NCI-H1105 treated with DMSO at 0.1 percent for 48 hours (cell line): Measurements from ENCODE around the gene EPB41L1.

Experiments used
- DNase-seq: peaks from one replicate; lab custom pipeline; 2025; lab: John Stamatoyannopoulos, UW

EPB41L1 gene

DNA sequence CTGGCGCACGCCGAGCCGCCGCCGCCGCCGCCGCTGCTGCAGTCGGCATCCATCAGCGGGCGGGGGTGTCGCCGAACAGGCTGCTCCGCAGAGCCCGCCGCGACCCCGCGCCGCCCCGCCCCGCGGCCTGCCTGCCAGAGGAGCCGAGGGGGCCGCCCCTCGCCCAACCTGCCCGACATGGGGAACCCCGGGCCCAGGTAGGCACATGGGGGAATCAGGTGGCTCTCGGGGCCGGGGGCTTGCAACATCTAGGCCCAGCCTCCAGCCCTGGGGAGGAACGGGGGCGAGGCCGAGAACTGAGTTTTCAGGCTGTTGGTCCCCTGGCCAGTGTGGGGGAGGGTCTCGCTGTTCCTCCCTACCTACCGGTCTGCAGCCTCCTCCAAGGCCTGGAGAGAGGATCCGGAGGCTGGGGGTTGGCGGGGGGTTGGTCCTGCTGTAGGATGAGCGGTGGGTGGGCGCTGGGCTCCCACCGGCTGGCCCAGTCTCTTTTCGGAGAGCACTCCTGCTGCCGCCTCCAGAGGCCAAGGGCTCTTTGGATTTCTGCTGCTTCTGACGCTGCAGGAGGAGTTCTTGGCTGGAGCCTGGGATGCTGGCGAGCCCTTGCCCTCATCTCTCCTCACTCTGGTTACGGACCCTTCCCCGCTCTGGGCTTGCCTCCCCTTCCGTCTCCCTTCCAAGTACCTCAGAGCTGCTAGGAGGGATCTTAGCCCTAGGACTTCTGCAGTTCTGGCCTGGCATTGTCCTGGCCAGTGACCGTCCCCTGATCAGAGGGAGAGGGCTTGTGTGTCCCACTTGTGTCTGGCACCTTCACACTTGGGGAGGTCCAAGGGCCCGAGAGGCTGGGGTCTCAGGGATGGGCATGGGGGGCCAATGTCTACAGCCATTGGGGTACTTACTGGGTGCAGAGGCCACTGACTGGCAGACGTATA is at the start of gene EPB41L1:
EPB41L1 (plus strand) TSS at position 41 of the 929 bp plus-strand sequence. CDS start 19,038 bp downstream, outside the sequence.
- peak; percentile 65 for DNase-seq

DNA sequence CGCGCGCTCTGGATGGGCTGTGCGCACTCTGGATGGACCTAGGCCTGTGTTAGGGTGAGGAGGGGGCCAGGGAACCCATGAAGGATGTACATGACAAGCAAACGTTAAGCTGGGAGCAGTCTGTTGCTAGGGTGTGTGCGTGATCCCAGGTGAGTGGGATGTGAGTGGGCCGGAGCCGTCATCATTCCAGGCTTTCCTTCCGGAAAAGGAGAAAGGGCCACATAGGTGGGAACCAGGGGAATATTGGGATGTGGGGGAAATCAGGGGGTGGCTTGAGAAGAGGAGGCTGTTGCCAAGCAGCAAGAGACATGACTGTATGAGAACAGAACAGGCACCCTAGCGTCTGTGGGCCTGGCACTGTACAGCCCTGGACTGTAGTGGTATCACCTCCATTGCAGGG is 49.7 kb upstream of the EPB41L1 start:
- DNase-seq = no peak

DNA sequence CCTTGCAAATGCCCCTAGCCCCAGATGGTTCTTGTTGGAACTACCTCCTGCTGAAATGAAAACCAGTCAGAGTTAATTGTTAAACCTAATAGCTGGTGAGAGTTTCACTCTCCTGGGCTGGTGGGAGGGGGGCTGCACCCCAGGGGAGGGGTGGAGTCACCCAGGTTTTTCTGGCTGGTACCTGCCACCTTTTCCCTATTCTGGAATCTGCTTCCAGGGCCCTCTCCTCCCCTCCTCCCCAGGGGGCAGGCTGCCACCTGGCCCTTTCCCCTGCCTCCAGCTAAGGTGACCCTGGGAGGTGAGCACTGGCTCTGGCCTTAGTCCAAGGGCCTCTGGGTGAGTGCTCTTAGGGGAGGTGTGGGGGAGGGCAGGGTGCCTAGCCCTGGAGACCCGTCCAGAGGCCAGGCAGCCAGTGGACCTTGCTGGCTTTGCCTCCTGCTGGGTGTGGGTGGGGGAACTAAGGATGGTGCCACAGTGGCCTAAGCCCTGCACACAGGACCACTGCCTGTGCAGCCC is 48.8 kb upstream of the EPB41L1 start:
- DNase-seq = no peak

DNA sequence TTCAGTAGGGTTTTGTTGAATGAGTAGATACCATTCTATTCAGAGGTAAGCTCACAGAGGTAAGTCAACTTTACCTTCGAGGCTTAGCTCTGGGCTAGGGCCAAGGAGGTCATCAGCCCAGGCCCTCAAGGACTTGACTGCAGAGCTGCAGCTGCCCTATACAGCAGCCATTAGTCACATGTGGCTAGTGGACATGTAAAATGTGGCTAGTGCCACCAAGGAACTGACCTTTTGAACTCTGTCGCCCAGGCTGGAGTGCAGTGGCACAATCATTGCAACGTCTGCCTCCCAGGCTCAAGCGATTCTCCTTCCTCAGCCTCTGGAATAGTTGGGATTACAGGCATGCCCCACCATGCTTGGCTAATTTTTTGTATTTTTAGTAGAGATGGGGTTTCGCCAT is 47.9 kb upstream of the EPB41L1 start:
- no peak for DNase-seq

DNA sequence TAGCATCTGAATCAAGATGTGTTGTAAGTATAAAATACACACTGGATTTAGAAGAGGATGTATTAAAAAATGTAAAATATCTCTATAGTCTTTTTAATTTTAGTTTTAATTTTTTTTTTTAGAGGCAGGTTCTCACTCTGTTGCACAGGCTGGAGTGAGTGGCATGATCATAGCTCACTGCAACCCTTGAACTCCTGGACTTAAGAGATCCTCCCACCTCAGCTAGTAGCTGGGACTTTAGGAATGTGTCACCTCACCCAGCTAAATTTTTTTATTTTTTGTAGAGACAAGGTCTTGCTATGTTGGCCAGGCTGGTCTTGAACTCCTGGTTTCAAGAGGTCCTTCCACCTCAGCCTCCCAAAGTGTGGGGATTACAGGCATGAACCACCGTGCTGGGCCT is 46.7 kb upstream of the EPB41L1 start:
- DNase-seq = no peak

DNA sequence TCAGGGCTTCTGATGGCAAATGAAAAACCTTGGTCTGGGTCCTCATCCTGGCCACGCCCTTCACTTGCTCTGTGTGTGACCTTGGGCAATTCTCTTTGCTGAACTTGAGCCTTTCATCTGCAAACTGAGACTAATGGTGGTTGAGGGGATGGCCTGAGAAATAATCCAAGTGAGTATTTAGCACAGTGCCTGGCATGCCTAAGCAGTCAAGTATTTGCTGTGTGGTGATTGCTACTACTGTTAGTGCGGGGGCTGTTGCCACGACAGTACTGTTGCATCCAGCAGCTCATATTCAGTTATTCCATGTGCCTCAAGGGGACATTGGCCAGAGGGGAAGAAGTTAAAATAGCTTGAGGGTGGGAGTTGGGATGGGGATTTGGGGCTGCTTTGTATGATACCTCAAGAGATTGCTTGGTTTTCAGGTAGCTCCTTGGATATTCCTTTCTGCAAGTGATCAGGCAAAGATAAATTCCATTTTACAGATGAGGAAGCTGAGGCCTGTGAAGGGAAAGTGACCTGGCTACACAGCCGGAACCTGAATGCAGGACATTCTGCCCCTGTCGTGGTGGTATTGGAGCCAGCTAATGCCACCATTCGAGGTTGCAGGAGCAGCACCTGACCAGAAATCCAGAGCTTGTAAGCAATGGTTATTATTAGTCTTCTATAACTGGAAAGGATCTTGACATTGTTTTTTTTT is 45.1 kb upstream of the EPB41L1 start:
- no peak for DNase-seq

DNA sequence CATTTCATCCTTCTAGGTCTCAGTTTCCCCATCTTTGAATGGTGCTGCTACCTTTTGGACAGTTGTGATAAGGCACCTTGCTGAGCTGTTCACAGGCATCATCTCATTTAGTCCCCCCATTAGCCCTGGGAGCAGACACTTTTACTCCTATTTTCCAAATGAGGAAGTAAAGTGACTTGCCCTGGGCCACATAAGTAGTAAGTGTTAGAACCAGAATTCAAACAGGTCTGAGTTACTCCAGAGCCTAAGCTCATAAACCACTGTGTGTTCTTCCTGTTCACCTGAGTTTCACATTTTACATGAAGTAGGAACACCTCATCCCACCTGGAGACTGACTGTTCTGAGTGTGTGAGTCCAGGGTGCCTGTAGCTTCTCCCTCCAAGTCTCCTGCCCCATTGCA is 43.5 kb upstream of the EPB41L1 start:
- DNase-seq = no peak

DNA sequence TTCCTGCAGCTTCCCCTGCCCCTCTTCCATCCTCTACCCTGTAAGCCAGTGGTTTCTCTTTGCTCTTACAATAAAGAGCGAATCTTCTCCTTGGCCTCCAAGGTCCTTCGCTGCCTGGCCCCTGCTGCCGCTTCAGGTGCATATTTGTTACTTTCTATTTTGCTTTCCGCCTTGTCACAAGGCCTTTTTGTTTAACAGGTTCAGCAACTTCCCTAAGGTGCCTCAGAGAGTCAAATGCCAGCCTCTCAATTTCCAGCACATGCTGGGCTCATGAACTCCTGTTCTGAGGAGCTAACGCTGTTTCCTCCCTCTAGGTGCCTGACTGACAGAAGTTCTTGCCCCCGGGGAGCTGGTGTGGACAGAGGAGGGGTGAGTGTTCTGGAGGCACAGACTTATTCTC is 42.4 kb upstream of the EPB41L1 start:
- DNase-seq = no peak

DNA sequence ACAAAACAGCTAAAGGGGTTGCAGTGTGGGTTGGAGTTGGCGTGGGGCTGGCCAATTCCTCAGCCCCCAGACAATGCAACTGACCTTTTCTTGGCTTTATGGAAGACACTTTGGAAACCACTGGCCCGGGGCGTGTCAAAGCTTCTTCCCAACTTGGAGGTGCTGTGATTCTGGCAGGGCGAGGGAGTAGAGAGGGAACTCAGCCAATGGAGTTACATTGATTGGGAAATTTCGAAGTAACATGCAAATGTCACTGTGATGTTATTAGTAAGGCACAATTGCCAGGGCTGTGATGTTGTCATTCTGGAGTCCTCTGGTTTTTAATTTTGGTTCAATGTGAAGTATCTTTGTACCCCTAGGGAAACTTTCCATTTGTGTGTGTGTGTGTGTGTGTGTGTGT is 41.5 kb upstream of the EPB41L1 start:
- DNase-seq = no peak

DNA sequence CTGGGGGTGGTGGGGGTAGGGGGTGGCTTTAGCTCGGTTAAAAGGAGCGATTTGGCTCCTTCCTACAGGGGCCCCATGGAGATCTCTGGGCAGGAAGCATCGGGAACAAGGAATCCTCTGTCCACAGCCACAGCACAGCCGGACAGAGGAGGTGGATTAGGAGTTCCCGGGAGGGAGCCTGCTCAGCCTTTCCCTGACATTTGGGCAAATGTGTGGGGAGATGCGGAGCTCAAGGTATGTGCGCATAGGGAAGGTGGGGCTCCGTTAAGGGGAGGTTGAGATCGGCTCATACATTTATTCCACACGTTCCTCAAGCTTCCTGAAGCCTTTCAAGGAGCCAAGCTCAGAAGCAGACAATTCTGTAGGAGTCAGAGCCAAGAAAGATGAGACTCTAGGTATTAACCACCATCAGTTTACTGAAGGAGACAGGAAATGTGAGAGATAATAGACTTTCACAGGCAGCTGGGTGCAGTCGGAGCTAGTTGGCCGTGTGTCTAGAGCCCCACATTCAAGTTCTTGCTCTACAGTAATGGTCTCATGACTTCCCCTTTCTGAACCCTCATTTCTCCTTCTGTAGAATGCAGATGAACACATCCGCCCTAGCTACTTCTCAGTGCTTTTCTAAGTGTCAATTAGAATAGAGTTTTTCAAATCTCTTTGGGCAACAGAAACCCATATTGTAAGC is 40.8 kb upstream of the EPB41L1 start:
- no peak for DNase-seq

DNA sequence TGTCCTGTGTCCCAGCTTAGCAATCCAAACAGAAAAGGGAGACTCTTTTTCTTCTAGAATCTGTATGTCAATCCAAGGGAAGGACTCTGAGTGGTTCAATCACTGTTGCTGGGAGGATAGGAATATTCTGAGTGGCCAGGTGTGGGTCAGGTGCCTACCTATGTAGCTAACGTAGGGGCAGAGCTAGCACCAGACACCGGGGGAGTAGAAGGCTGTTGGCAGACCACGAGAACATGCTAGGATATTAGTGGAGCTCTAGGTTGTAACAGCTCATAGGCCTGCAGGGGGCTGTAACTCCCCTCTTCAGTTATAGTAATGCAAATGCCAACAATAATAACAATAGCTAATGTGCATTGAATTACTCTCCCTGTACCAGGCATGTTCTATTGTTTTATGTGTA is 39.8 kb upstream of the EPB41L1 start:
- DNase-seq = no peak

DNA sequence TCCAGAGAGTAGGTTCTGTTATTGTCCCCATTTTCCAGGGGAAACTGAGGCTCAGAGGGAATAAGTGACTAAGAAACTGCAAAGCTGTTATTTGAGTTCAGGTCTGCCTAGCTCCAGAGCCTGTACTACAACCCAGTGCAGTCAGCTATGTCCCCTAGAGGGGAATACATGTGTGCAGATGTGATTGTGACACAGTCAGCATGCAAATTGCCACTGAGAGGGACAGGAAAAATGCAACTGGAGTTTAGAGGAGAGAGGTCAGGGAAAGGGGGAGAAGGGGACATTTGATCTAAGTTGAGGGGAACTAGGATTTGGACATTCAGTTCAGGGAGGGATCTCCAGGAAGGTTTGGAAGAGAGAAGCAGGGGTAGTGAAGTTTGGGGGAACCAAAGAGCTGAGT is 38.6 kb upstream of the EPB41L1 start:
- no peak for DNase-seq

DNA sequence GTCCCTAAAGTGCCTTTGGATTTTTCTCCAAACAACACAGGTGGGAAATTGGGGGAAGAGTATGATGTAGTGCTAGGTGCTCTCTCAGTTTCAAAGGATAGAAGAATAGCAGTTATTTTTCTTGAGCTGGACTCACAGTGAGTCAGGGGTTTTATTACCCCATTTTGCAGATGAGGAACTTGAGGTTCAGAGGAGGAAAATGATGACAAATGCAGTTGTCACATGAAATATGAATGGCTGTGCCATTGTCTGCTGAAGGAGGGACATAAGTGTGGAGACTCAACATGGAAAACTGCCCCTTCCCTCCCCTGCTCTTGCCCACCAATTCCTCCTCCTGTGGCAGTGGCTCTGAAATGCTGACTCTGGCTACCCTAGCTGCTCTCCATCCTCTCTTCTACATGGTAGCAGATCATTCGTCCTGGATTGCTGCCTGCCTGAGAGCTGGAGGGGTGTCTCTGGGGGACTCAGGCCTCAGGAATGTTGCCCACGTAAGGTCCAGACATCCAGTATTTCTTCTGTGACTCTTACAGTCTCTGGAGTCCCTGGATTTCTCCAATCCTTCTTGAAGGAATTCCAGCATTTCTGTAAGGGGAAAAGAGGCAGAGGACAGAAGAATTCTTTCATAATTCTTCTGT is 37.6 kb upstream of the EPB41L1 start:
- no peak for DNase-seq

DNA sequence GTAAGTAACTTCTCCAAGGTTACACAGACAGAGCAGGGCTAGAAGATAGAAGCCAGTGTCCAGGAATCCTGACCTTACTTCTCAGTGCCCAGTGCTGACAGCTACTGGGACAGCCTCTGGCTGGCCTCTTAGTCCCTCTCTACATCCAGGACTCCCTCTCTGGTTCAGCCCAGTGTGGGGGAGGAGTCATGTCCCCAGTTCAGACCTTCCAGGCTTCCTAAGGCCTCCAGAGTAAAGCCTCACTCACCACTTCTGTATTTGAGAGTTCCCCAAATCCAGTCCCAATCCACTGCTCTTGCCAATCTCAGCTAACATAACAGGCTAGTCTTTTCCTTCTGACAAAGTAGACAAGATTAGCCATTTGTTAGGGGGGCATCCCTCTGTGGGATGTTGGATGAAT is 36.9 kb upstream of the EPB41L1 start:
- DNase-seq = no peak

DNA sequence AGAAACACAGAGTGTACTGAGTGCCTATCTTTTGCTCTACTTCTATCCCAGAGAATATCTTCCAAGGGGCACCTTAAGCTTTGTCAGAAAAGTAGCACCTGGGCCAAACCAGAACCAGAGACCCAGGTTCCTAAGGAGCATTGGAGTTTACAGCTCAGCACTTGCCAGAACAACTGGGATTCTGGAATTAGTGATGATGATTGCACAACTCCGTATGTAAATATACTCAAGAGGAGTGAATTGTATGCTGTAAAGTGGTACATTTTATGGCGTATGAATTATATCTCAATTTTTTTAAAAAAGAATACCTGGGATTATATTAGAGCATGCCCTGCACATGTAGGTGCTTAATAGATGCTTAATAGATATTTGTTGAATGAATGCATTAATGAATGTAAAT is 36.2 kb upstream of the EPB41L1 start:
- no peak for DNase-seq

DNA sequence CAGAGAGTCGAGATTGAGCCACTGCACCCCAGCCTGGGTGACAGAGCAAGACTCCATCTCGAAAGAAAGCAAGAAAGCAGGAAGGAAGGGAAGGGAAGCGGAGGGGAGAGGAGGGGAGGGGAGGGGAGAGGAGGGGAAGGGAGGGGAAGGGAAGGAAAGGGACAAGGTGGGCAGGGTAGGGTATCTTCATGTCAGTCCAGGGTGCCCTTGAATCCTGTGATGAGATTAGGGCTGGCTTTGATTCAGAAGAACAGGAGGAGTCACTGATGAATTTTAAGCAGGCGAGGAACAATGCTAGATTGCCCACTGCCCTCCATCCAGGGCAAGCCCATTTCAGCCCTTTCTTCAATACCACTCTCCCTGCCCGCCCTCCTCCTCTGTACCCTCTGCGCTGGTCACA is 35.0 kb upstream of the EPB41L1 start:
- DNase-seq = no peak

DNA sequence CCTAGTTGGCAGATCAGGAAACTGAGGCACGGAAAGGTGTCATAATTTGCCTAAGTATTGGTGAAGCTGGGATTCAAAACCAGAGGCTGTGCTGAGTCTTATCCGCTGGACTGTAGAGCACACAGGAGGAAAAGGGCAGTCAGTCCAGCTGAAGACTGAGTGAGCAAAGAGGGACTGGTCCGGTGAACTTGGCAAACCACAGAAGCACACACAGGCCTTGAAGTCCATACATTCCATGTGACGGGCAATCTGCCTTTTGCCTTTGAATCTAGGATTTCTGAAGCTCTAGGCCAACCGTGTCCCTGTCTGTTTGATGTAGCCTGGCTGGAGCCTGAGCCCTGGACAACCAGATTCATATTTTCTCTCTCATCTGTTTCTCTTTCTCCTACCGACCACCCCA is 34.3 kb upstream of the EPB41L1 start:
- no peak for DNase-seq

DNA sequence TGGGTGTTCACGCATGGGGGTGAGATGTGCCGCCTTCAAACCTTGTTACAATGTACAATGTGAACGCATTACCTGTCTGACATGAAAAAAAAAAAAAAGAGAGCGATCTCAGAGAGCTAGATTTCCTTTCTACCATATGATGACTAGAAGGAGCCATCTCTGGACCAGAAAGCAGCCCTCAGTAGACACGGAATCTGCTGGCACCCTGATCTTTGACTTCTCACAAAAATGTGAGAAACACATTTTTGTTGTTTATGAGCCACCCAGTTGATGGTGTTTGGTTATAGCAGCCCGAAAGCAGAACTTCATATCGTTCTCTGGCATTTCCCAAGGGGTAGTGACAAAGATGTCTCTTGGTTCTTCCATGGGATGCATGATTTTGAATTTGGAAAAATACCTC is 33.5 kb upstream of the EPB41L1 start:
- DNase-seq = no peak

DNA sequence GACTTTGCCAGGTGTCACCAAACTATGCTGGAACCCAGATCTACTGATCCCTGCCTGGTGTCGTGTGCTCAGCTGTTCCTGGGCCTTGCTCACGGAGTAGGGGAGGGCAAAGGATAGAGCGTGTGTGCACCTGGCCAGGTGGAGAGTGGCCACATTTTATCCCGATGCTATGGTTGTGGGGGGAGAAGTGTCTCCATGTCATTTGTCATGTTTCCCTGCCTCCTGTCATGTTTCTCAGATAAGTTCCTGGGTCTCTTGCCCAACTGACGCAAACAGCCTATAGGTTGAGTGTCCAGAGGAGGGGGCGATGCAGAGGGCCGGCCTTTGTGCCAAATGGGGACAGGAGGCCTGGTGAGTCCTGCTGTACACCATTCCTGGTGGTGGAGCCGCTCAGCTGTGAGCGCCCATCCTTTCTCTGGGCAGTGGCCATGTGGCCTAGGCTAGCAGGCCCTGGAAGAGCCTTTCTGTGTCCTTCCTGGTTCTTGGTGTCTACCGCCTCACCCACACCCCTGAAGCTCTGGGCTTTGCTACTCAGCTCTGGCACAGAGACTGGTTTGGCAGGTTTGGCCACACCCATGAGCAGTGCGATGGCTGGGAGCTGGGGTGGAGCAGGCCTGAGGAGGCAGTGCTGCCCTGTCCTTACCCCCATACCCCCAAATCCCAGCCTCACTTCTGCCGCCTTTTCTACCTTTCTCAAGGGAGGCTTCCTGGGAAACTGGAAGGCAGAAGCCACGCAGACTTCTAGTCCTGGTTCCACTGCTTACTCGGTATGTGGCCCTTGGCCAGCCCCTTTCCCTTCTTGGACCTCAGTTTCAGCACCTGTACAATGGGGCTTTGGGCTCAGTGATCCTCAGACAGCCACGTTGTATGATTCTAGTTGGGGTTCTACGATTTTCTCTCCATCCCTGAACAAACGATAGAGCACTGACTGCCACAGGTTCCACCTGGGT is 32.3 kb upstream of the EPB41L1 start:
- DNase-seq = no peak

DNA sequence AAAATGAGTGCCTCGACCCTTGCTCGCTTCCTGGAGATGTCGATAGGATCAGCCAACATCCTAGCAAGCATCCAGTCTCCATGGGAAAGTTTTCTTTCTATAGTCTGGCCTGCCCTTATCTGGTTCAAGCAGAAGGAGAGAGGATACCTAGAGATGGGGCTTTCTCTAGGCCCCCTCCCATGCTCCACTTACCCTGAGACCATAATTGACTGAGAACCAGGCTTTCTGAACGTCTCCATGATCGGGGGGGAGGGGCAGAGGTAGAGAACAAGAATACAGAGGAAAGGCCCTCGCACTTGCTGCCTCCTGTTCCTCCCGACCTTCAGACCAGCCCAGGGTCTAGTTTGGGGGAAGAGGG is 31.6 kb upstream of the EPB41L1 start:
- no peak for DNase-seq

DNA sequence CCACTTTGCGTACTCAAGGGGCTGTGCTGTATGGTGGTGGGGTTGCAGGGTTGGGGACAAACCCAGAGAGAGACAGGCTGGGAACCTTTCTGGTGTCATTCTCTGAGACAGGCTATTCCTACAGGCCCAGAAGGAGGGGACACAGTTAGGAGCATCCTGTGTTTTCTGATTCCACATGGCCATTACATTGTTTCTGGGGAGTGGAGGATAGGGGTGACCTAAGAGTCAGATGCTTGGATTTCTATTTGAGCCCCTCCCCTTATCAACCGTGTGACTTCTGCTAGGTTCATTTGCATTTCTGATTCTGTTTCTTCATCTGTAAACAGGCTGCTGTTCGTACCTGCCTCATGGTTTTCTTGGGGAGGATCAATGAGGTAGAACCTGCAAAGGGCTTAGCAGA is 29.4 kb upstream of the EPB41L1 start:
- DNase-seq = no peak
